Mononuclear cell (primary cell): ENCODE measurements around the gene DCST2. TPM values are rescaled to one million over a fixed set of nuclear protein-coding genes. Genes with fewer than 3 reads are reported as not detected.

Experiments
- H3K27me3 ChIP-seq: 2 replicates; pipeline ENCODE4 v1.6.0; 2011; ENCODE audit warnings: low read length, control low read depth; ENCODE audit not compliant: insufficient read depth
- H3K4me1 ChIP-seq: 2 replicates; pipeline ENCODE4 v1.5.1; 2011; ENCODE audit warnings: mild to moderate bottlenecking, low read length, control low read depth; ENCODE audit not compliant: insufficient read depth
- H3K4me3 ChIP-seq: 2 replicates; pipeline ENCODE4 v1.5.1; 2011; ENCODE audit warnings: mild to moderate bottlenecking, low read length, moderate library complexity
- H3K9me3 ChIP-seq: 2 replicates; pipeline ENCODE4 v1.5.1; 2011; ENCODE audit warnings: low read depth, mild to moderate bottlenecking, control low read depth, low read length
- total RNA-seq: library from RNA; depleted of rRNA; stranded (reverse); fragments of >200 nt; gene quantifications from one replicate; pipeline ENCODE4 v1.2.3, GENCODE V29; 2012

Gene DCST2
- total RNA-seq, 1 donor, result 0.10 TPM

GRCh38 chr1:155005076-155006011 is 28.2 kb downstream of the DCST2 start:
- no peaks in the 10 kb centered on the region for H3K9me3 ChIP-seq
- H3K27me3 ChIP-seq, result no peaks in the 10 kb centered on the region
- peaks cover 66% of the 10 kb centered on the region for H3K4me1 ChIP-seq
- peak overlapping the region; percentile 96 for H3K4me3 ChIP-seq

DNA sequence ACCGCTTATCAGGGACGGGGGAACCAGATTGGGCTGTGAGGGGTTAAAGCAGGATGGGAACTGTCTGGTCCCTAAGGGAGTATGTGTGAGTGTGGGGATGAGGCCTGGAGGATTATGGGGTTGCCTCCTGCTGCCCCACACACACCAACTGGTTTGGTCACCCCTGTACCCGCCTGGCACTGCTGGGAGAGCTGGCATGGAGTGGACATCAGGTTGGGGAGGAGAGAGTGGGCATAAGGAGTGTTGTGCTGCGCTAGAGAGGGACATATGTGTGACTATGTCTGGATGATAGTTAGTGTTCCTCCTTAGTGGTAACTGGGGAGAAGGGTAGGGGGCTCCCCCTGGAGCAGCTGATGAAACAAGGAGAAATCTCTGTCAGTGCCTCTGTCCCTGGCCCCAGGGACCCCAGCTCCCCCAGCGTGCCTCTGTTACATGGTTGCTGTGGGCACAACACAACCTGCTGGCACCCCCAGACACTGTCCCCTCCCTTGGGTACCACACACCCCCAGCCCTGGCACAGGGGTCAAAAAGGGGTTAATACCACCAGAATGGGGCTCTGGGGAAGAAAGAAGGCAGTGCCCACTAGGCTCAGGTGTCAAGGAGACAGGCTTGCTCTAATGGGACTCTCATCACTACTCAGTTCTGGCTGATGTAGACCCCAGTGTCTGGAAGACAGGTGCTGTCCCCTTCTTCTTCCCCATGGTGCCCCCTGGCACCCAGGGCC is 29.1 kb downstream of the DCST2 start:
- peak overlapping the region; percentile 96 for H3K4me3 ChIP-seq
- H3K4me1 ChIP-seq, result peaks cover 66% of the 10 kb centered on the region
- H3K9me3 ChIP-seq, result no peaks in the 10 kb centered on the region
- no peaks in the 10 kb centered on the region for H3K27me3 ChIP-seq

DNA sequence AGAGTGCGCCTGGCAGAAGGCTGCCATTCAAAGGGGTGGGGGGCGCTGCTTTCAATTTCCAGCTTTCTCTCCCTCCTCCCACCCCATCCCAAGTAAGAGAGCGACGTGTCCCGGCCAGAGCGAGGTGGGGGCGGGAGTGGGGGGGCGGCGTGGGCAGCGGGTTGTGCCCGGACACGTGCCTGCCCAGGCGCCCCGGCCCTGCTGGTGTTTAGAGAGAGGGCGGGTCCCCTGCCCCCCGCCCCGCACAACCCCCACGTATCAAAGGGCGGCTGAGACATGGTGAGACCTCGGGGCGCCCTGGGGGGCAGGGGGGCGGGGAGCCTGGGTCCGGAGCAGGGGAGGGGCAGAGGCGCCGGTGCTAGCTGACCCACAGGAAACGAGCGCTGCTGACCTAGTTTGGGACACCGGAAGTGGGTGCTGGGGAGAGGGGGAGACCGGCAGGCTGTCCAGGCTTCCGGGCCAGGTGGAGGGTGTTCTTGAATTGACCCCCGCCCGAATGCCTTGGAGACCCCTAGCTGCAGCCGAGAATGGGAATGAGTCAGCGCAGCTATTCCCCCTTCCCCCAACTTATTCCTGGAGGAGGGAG is 29.7 kb downstream of the DCST2 start:
- peaks cover 67% of the 10 kb centered on the region for H3K4me1 ChIP-seq
- no peaks in the 10 kb centered on the region for H3K27me3 ChIP-seq
- H3K9me3 ChIP-seq, result no peaks in the 10 kb centered on the region
- peak overlapping the region; percentile 96 for H3K4me3 ChIP-seq

GRCh38 chr1:155003227-155003765 is 30.3 kb downstream of the DCST2 start:
- no peaks in the 10 kb centered on the region for H3K27me3 ChIP-seq
- H3K9me3 ChIP-seq, result no peaks in the 10 kb centered on the region
- peaks cover 66% of the 10 kb centered on the region for H3K4me1 ChIP-seq
- peak overlapping the region; percentile 96 for H3K4me3 ChIP-seq

DNA sequence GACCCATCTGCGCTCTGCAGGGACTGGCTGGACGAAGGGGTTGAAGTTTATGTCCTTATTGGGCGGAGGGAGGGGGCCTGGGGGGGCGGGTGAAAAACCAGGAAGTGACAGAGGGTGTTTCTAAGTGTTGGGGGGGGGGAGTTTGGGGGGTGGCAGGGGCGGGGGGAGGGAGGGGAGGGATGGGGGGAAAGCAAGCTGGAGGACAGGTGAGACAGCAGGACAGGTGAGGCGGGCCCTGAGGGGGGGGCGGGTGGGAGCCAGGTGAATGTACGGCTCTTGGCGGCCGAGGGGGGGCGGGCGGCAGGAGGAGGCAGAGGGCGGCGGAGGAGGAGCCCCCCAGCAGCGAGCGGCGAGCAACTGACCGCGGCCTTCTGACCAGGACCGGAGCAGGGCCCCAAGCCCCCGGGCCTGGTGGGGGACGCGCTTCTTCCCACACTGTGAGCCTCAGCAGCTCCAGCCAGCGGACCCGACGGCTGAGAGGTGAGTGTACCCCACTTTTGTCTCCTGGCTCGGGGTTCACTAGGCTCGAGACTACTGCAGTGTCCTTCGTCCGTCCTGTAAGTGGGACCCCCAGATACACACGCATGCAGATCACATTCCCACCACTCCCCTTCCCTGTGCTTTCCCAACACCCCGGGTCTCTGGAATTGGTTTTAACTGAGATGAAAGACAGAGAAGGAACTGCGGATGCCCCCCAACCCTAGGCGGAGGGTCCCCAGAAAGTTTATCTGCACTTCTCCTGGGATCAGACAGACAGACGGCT is 30.9 kb downstream of the DCST2 start, which contains the start of gene ZBTB7B:
Gene ZBTB7B, plus strand, starts transcription at position 339 of the 763 bp plus-strand sequence. CDS start 11,859 bp downstream, outside the sequence.
- Histone ChIP-seq H3K27me3 (no peaks in the 10 kb centered on the region), H3K4me1 (peaks cover 66% of the 10 kb centered on the region), H3K9me3 (no peaks in the 10 kb centered on the region), H3K4me3 (peak within 1 kb of the TSS; percentile 96)

- Histone ChIP-seq H3K4me1 (peaks cover 65% of the 10 kb centered on the region), H3K9me3 (no peaks in the 10 kb centered on the region), H3K27me3 (no peaks in the 10 kb centered on the region)
Measured at GRCh38 chr1:155001675-155002463, 31.7 kb downstream of the DCST2 start.

GRCh38 chr1:155001425-155001674 is 32.2 kb downstream of the DCST2 start:
- no peaks in the 10 kb centered on the region for H3K27me3 ChIP-seq
- peak overlapping the region; percentile 62 for H3K4me3 ChIP-seq
- H3K4me1 ChIP-seq, result peaks cover 61% of the 10 kb centered on the region
- H3K9me3 ChIP-seq, result no peaks in the 10 kb centered on the region

More at GRCh38 chr1:155001675-155002463, 31.7 kb downstream of the DCST2 start:
- H3K4me3 ChIP-seq, result peak overlapping the region; percentile 62

DNA sequence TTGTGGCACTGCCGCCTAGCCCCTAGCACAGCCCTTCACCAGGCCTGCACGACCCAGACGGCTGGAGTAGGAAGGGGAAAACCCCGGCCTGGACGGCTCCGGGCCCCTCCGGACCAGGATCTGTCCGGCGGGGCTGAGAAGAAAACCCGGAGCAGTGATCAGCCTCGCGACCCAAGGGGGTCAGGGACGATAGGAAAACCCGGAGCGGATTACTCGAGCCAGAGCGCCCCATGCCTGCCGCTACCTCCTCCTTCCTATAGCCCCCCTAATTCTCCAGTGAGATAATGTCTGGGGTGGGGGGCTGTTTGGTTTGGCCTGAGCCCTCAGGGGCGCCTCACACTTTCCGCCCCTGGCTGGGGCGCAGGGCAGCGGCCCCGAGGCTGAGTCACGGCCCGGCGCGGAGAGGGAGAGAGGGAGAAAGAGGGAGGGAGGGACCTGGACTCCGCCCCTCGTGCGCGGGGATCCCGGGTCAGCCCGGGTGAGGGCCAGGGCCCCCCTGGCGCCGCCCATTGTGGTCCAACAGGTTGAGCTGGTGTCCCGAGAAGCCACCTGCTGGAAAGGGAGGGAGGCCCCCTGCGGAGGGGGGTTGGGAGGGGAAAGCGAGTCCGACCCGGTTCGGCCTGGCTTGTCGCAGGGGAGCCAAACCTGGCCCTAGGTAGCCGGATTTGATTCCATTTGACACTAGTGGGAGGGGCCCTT is 32.7 kb downstream of the DCST2 start:
- Histone ChIP-seq H3K4me3 (peak overlapping the region; percentile 62), H3K27me3 (no peaks in the 10 kb centered on the region), H3K9me3 (no peaks in the 10 kb centered on the region), H3K4me1 (peaks cover 61% of the 10 kb centered on the region)

GRCh38 chr1:155000411-155000725 is 33.2 kb downstream of the DCST2 start:
- no peaks in the 10 kb centered on the region for H3K9me3 ChIP-seq
- peaks cover 59% of the 10 kb centered on the region for H3K4me1 ChIP-seq
- peak overlapping the region; percentile 62 for H3K4me3 ChIP-seq
- H3K27me3 ChIP-seq, result no peaks in the 10 kb centered on the region

- Histone ChIP-seq H3K4me3 (peak overlapping the region; percentile 32), H3K4me1 (peaks cover 59% of the 10 kb centered on the region)
Measured at GRCh38 chr1:154999571-155000410, 33.8 kb downstream of the DCST2 start.

DNA sequence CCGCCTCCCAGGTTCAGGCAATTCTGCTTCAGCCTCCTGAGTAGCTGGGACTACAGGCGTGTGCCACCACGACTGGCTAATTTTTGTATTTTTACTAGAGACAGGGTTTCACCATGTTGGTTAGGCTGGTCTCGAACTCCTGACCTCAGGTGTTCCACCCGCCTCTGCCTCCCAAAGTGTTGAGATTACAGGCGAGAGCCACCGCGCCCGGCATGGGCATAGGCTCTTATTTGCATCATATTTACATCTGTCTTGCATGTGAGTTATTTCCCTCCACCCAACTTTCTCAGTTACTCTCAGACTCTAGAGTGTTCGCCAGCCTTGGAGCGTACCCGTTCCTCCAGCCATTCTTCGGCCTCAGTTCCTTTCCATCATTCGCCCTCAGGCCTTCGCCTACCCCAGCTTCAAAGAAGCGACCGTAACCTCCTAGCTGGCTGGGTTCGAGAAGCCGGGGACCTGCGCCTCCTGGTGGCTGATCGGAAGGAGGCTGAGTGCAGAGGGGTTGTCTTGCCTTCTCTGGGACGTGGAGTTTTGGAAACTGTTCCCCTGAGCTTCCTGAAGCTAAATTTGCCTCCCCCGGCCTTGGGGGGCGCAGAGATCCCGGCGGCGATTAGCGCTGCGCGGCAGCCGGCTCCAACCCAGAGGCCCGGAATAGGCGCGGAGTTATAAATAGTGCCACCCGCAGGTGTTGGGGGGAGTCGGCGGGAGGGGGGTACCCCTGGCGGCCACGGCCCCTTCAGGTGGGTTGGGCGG is 34.6 kb downstream of the DCST2 start:
- Histone ChIP-seq H3K4me3 (no peak overlapping the region), H3K4me1 (peaks cover 52% of the 10 kb centered on the region), H3K9me3 (no peaks in the 10 kb centered on the region), H3K27me3 (no peaks in the 10 kb centered on the region)

More at GRCh38 chr1:154999571-155000410, 33.8 kb downstream of the DCST2 start:
- no peaks in the 10 kb centered on the region for H3K9me3 ChIP-seq
- H3K27me3 ChIP-seq, result no peaks in the 10 kb centered on the region

DNA sequence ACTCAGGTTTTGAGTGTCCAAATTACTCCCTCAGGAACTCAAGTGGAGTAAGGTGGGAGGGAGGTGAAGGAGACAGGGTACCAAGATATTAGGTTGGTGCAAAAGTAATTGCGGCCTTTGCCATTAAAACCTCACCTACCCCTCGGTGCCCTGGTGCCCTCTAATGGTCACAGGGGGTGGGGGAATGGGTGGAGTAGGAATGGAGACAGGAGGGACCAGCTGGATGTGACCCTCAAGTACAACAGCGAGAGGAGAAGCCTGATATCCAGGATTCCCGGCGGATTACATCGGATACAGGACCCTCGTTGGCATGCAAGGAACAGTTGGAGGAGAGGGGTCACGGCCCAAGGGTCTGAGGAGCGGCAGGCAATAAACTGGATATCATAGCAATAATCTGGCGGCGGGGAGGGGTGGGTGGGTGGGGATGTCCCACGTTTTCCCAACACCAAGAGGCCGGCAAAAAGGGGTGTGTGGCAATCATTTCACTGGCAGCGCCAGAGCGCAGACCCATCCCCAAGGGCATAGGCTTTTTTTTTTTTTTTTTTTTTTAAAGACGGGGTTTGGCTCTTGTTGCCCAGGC is 35.3 kb downstream of the DCST2 start:
- Histone ChIP-seq H3K27me3 (no peaks in the 10 kb centered on the region), H3K4me1 (peaks cover 52% of the 10 kb centered on the region), H3K4me3 (no peak overlapping the region), H3K9me3 (no peaks in the 10 kb centered on the region)
